Neural cell (in vitro differentiated cells): ENCODE data around the gene OR2F1. TPM values are rescaled to one million over a fixed set of nuclear protein-coding genes. Genes with fewer than 3 reads are reported as not detected.

ENCODE experiments used
- H2AFZ ChIP-seq: fragments of 200-600, 300-800 bp; sonication (generic), shearing (Covaris generic); 2 replicates; pipeline ENCODE4 v1.6.0; 2014; ENCODE audit warnings: low read depth, mild to moderate bottlenecking, antibody characterized with exemption, low read length, moderate library complexity
- H3F3A ChIP-seq: fragments of 200-600 bp; shearing (Covaris generic); 2 replicates; pipeline ENCODE4 v1.6.1; 2016; ENCODE audit warnings: mild to moderate bottlenecking, moderate library complexity, mixed read lengths, antibody characterized with exemption, low read length; ENCODE audit not compliant: insufficient read depth, poor library complexity, severe bottlenecking
- H3K27ac ChIP-seq: fragments of 200-600, 300-800 bp; sonication (generic), shearing (Covaris generic); 2 replicates; pipeline ENCODE4 v1.5.1; 2014; ENCODE audit warnings: mild to moderate bottlenecking, low read length, moderate library complexity
- H3K27me3 ChIP-seq: fragments of 300-800, 200-600 bp; sonication (generic), shearing (Covaris generic); 2 replicates; pipeline ENCODE4 v1.6.0; 2014; ENCODE audit warnings: mild to moderate bottlenecking, low read depth, low read length, moderate library complexity; ENCODE audit not compliant: insufficient read depth
- H3K36me3 ChIP-seq: fragments of 300-800, 200-600 bp; sonication (generic), shearing (Covaris generic); 2 replicates; pipeline ENCODE4 v1.5.1; 2014; ENCODE audit warnings: mild to moderate bottlenecking, antibody characterized with exemption, low read length, moderate library complexity; ENCODE audit not compliant: insufficient read depth
- H3K4me2 ChIP-seq: fragments of 300-800, 200-600 bp; sonication (generic), shearing (Covaris generic); 2 replicates; pipeline ENCODE4 v1.6.0; 2014; ENCODE audit warnings: mild to moderate bottlenecking, low read length
- H3K4me3 ChIP-seq: fragments of 300-800, 200-600 bp; sonication (generic), shearing (Covaris generic); 2 replicates; pipeline ENCODE4 v1.5.1; 2014; ENCODE audit warnings: mild to moderate bottlenecking, low read length, moderate library complexity
- H3K79me2 ChIP-seq: fragments of 200-600 bp; shearing (Covaris generic); replicated peaks from 2 replicates; pipeline ENCODE4 v1.6.0; 2014; ENCODE audit warnings: mild to moderate bottlenecking, low read length, moderate library complexity; ENCODE audit not compliant: insufficient read depth
- H3K9ac ChIP-seq: fragments of 300-800, 200-600 bp; sonication (generic), shearing (Covaris generic); 2 replicates; pipeline ENCODE4 v1.6.1; 2016; ENCODE audit warnings: mild to moderate bottlenecking, low read length, mixed read lengths
- H3K9me2 ChIP-seq: fragments of 200-600 bp; shearing (Covaris generic); 2 replicates; pipeline ENCODE4 v1.6.1; 2016; ENCODE audit warnings: mild to moderate bottlenecking, low read length, mixed read lengths; ENCODE audit not compliant: insufficient read depth
- H3K9me3 ChIP-seq: fragments of 200-600, 300-800 bp; sonication (generic), shearing (Covaris generic); 2 replicates; pipeline ENCODE4 v1.6.1; 2016; ENCODE audit warnings: mild to moderate bottlenecking, mixed run types, low read length, moderate library complexity, mixed read lengths
- H4K20me1 ChIP-seq: fragments of 200-600 bp; shearing (Covaris generic); 2 replicates; pipeline ENCODE4 v1.6.1; 2016; ENCODE audit warnings: mild to moderate bottlenecking, mixed run types; ENCODE audit not compliant: insufficient read depth
- CTCF ChIP-seq: fragments of 450-650 bp; IDR thresholded peaks from 2 replicates; pipeline ENCODE4 v1.5.1; 2014; ENCODE audit warnings: antibody characterized with exemption, mild to moderate bottlenecking, moderate library complexity; ENCODE audit not compliant: poor library complexity, severe bottlenecking
- EP300 ChIP-seq: fragments of 450-650 bp; conservative IDR thresholded peaks from 2 replicates; pipeline ENCODE4 v1.6.1; 2014; ENCODE audit warnings: antibody characterized with exemption, mild to moderate bottlenecking, moderate library complexity; ENCODE audit not compliant: poor library complexity, severe bottlenecking
- EZH2 ChIP-seq: fragments of 200-600, 300-800 bp; shearing (Covaris generic), sonication (generic); IDR thresholded peaks from 2 replicates; pipeline ENCODE4 v1.6.1; 2014; ENCODE audit warnings: antibody characterized with exemption, low read length, borderline replicate concordance, mild to moderate bottlenecking; ENCODE audit not compliant: insufficient read depth, poor library complexity, severe bottlenecking
- MXI1 ChIP-seq: fragments of 450-650 bp; conservative IDR thresholded peaks from 2 replicates; pipeline ENCODE4 v1.6.1; 2014; ENCODE audit warnings: antibody characterized with exemption, mild to moderate bottlenecking; ENCODE audit not compliant: poor library complexity, severe bottlenecking
- POLR2AphosphoS5 ChIP-seq: IDR thresholded peaks from 2 replicates; pipeline ENCODE4 v1.6.1; 2012
- RAD21 ChIP-seq: fragments of 450-650 bp; conservative IDR thresholded peaks from 2 replicates; pipeline ENCODE4 v1.6.1; 2014; ENCODE audit warnings: antibody characterized with exemption, mild to moderate bottlenecking, moderate library complexity
- REST ChIP-seq: IDR thresholded peaks from 2 replicates; pipeline ENCODE4 v1.6.1; 2012; ENCODE audit warnings: borderline replicate concordance
- SMC3 ChIP-seq: fragments of 450-650 bp; conservative IDR thresholded peaks from 2 replicates; pipeline ENCODE4 v1.6.1; 2014; ENCODE audit warnings: antibody characterized with exemption, mild to moderate bottlenecking, moderate library complexity; ENCODE audit not compliant: poor library complexity
- TAF1 ChIP-seq: IDR thresholded peaks from 2 replicates; pipeline ENCODE4 v1.6.1; 2012; ENCODE audit warnings: low read depth
- polyA plus RNA-seq: library from polyadenylated mRNA; depleted of rRNA; stranded (reverse); fragments of >200 nt; gene quantifications from 2 replicates; pipeline ENCODE4 v1.2.3, GENCODE V29; 2014

Gene OR2F1
- polyA plus RNA-seq, 1 donor from 2014 or later, result not detected

- H3K27me3 ChIP-seq, result no peaks in the 10 kb centered on the region
- no peak overlapping the region for H3K27ac ChIP-seq
- H3K9me3 ChIP-seq, result no peaks in the 10 kb centered on the region
- no peaks in the 10 kb centered on the region for H3K36me3 ChIP-seq
- no peak overlapping the region for H3K9ac ChIP-seq
- H3K4me3 ChIP-seq, result no peak overlapping the region
- H2AFZ ChIP-seq, result no peak overlapping the region
- TF ChIP-seq MXI1, result no peak
- TF ChIP-seq POLR2AphosphoS5, result no peak
- no peak for TF ChIP-seq REST
- no peak for TF ChIP-seq EP300
- TF ChIP-seq CTCF, result no peak
- no peak for TF ChIP-seq EZH2
- TF ChIP-seq TAF1, result no peak
- no peak for TF ChIP-seq RAD21
- no peak for TF ChIP-seq SMC3
- no peaks in the 10 kb centered on the region for H3F3A ChIP-seq
- H3K79me2 ChIP-seq, result no peaks in the 10 kb centered on the region
- H3K4me2 ChIP-seq, result no peak overlapping the region
- H4K20me1 ChIP-seq, result no peaks in the 10 kb centered on the region
- H3K9me2 ChIP-seq, result no peaks in the 10 kb centered on the region
Observed at GRCh38 chr7:143973870-143974416, 19.3 kb downstream of the OR2F1 start.

GRCh38 chr7:143974459-143974858 is 19.8 kb downstream of the OR2F1 start:
- Histone ChIP-seq H3K27me3 (no peaks in the 10 kb centered on the region), H3K4me3 (no peak overlapping the region), H3K27ac (no peak overlapping the region), H3F3A (no peaks in the 10 kb centered on the region), H3K4me2 (no peak overlapping the region), H3K36me3 (no peaks in the 10 kb centered on the region), H3K9me3 (no peaks in the 10 kb centered on the region), H4K20me1 (no peaks in the 10 kb centered on the region), H2AFZ (no peak overlapping the region), H3K79me2 (no peaks in the 10 kb centered on the region), H3K9ac (no peak overlapping the region), H3K9me2 (no peaks in the 10 kb centered on the region)
- no peak for TF ChIP-seq EZH2
- no peak for TF ChIP-seq TAF1
- TF ChIP-seq REST, result no peak
- no peak for TF ChIP-seq RAD21
- no peak for TF ChIP-seq POLR2AphosphoS5
- no peak for TF ChIP-seq MXI1
- no peak for TF ChIP-seq EP300
- TF ChIP-seq CTCF, result no peak
- no peak for TF ChIP-seq SMC3
